Measurements from ENCODE around the gene PLOD1.

DNA sequence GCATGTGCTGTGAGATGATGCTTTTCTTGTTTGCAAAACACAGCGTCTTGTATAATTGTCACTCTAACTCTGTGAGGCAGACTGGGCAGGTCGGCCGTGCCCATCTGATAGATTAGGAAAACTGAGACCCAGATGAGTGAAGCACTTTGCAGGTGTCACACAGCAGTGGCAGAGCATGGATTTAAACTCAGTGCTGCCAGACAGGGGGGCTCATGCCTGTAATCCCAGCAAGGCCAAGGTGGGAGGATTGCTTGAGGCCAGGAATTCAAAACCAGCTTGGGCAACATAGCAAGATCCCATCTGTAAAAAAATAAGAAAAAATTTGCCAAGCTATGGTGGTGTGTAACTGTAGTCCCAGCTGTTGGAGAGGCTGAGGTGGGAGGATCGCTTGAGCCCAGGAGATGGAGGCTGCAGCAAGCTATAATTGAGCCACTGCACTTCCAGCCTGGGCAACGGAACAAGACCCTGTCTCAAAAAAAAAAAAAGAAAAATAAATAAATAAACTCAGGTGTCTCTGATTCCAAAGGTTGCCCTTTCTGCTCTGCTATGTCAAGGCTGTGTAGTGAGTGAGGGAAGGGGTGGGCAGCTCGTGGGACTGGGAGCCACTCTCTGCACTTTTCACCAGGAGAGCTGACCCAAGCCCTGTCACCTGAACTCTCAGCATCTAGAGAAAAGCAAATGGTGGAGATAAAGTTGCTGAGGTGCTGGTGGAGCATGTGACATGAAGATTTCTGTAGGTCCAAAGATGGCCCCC, 42.9 kb upstream of the PLOD1 start:
- TF ChIP-seq POLR2A (IDR thresholded peaks at IDR 0.05) (no peak), CTCF (IDR thresholded peaks at IDR 0.05) (no peak)
